ENCODE results near the gene TFR2.
"Not testable (repeated sequence)": the region's sequence is repeated elsewhere in the genome, so short reads cannot be mapped to it uniquely, and the experiment has no call there.

TFR2 gene

GRCh38 chr7:100662194-100662776, 20.9 kb upstream of the TFR2 start:
- H3K4me3 ChIP-seq, H3K27ac ChIP-seq: not testable (repeated sequence)

GRCh38 chr7:100655908-100656674, 14.7 kb upstream of the TFR2 start, which contains the start of gene ACTL6B:
ACTL6B (minus strand) TSS chr7:100656448; CDS start chr7:100656354, 94 bp downstream.
- no peak within 1 kb of the TSS for H3K4me3 ChIP-seq
- no peak within 1 kb of the TSS for H3K27ac ChIP-seq

- Histone ChIP-seq H3K4me3 (no peak overlapping the region), H3K27ac (no peak overlapping the region)
Measured at GRCh38 chr7:100654908-100655831, 13.8 kb upstream of the TFR2 start.

- Histone ChIP-seq H3K4me3 (no peak overlapping the region), H3K27ac (no peak overlapping the region)
Measured at GRCh38 chr7:100649826-100650565, 8.6 kb upstream of the TFR2 start.

GRCh38 chr7:100642534-100642907, 1.2 kb upstream of the TFR2 start:
- H3K27ac ChIP-seq, result no peak overlapping the region
- H3K4me3 ChIP-seq, result no peak overlapping the region

GRCh38 chr7:100641860-100642533, 645 bp upstream of the TFR2 start:
- Histone ChIP-seq H3K27ac (no peak overlapping the region), H3K4me3 (no peak overlapping the region)

GRCh38 chr7:100640517-100641440, 573 bp downstream of the TFR2 start:
- no peak overlapping the region for H3K4me3 ChIP-seq
- H3K27ac ChIP-seq, result no peak overlapping the region

GRCh38 chr7:100639995-100640516, 1.3 kb downstream of the TFR2 start:
- H3K27ac ChIP-seq, result no peak overlapping the region

GRCh38 chr7:100632951-100633717, 8.2 kb downstream of the TFR2 start:
- peak overlapping the region; percentile 38 to 57 (median 47) for H3K4me3 ChIP-seq
- H3K27ac ChIP-seq, result peak overlapping the region in 13 of 21 experiments; percentile 8 to 73 (median 53)

More at GRCh38 chr7:100639995-100640516, 1.3 kb downstream of the TFR2 start:
- no peak overlapping the region for H3K4me3 ChIP-seq

GRCh38 chr7:100630066-100630465, 11.3 kb downstream of the TFR2 start:
- Histone ChIP-seq H3K27ac (no peak overlapping the region), H3K4me3 (no peak overlapping the region)

- H3K27ac ChIP-seq, result no peak overlapping the region
- no peak overlapping the region for H3K4me3 ChIP-seq
Measured at GRCh38 chr7:100629117-100629716, 12.1 kb downstream of the TFR2 start.

GRCh38 chr7:100627238-100627549, 14.2 kb downstream of the TFR2 start:
- H3K27ac ChIP-seq, result peak overlapping the region in 6 of 21 experiments; percentile 46 to 79 (median 76)
- no peak overlapping the region for H3K4me3 ChIP-seq

GRCh38 chr7:100626530-100627237, 14.7 kb downstream of the TFR2 start:
- Histone ChIP-seq H3K4me3 (peak overlapping the region; percentile 3 to 28 (median 17)), H3K27ac (peak overlapping the region in 12 of 21 experiments; percentile 26 to 79 (median 71))

- Histone ChIP-seq H3K4me3 (peak overlapping the region in 5 of 7 experiments; percentile 3 to 28 (median 17)), H3K27ac (peak overlapping the region in 1 of 21 experiments; percentile 79)
Measured at GRCh38 chr7:100626055-100626454, 15.3 kb downstream of the TFR2 start.

- Histone ChIP-seq H3K4me3 (no peak overlapping the region), H3K27ac (no peak overlapping the region)
Measured at GRCh38 chr7:100623951-100624824, 17.2 kb downstream of the TFR2 start.
